Calu3 (cell line): ENCODE data around the gene STK10. TPM values are rescaled to one million over a fixed set of nuclear protein-coding genes. Genes with fewer than 3 reads are reported as not detected.

Source experiments
- BruUV-seq: library from RNA; stranded (reverse); fragments of 400-500 nt; replicated peaks from 2 replicates; lab custom pipeline; 2021; lab: Mats Ljungman, UMichigan
- CTCF ChIA-PET: fragments of 300-600 bp; sonication (Branson Sonifier 250); formaldehyde crosslinking; loops from one replicate; lab custom pipeline; 2022; ENCODE audit warnings: antibody characterized with exemption; lab: Charles Lee
- DNase-seq: peaks from one replicate; pipeline ENCODE4 v3.0.0; 2022
- H3K27ac Mint-ChIP-seq: one replicate; pipeline ENCODE4 v1.8.0; 2022; ENCODE audit warnings: mixed read lengths; ENCODE audit not compliant: unreplicated experiment
- H3K27me3 Mint-ChIP-seq: one replicate; pipeline ENCODE4 v1.8.0; 2022; ENCODE audit warnings: mixed read lengths; ENCODE audit not compliant: unreplicated experiment
- H3K36me3 Mint-ChIP-seq: one replicate; pipeline ENCODE4 v1.8.0; 2022; ENCODE audit warnings: mild to moderate bottlenecking, moderate library complexity, mixed read lengths; ENCODE audit not compliant: insufficient read depth, unreplicated experiment
- H3K4me1 Mint-ChIP-seq: one replicate; pipeline ENCODE4 v1.8.0; 2022; ENCODE audit warnings: mild to moderate bottlenecking, low read depth, mixed read lengths; ENCODE audit not compliant: unreplicated experiment
- H3K4me3 Mint-ChIP-seq: one replicate; pipeline ENCODE4 v1.8.0; 2022; ENCODE audit warnings: mild to moderate bottlenecking, low read depth, moderate library complexity, mixed read lengths; ENCODE audit not compliant: unreplicated experiment
- H3K9me3 Mint-ChIP-seq: one replicate; pipeline ENCODE4 v1.8.0; 2022; ENCODE audit warnings: low read depth, mixed read lengths; ENCODE audit not compliant: unreplicated experiment
- intact Hi-C: fragments of 100-400 bp; cut with micrococcal nuclease; formaldehyde crosslinking; loops from one replicate; pipeline ENCODE4 v1.10.0; 2022; ENCODE audit not compliant: unreplicated experiment
- total RNA-seq: library from RNA; stranded (reverse); gene quantifications from 2 replicates; pipeline ENCODE4 v1.2.3, GENCODE V29; 2022
- TF ChIP-seq, protein P1 (sequence below): fragments of 200-600 bp; IDR thresholded peaks from one replicate; pipeline ENCODE4 v1.8.0; 2022; ENCODE audit warnings: antibody characterized with exemption; ENCODE audit not compliant: unreplicated experiment

The STK10 gene
- total RNA-seq, 1 experiment from 2014 or later, result 27.4 TPM

DNA sequence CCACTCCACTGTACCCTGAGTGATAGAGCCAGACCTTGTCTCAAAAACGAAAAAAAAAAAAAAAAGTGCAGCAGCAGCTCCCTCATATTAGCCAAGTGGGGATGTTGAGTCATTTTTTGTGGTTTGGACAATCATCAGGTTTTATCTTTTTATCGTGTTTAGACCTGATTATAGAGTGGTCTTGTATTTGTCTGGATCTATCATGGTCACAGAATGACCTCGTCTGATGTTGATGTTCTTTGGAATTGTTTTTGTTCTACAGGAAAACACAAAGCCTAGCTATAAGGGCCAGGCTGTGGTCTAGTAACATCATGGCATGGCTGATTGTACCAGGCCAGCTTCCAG is 179.9 kb downstream of the STK10 start:
- TF ChIP-seq, protein P1, sequence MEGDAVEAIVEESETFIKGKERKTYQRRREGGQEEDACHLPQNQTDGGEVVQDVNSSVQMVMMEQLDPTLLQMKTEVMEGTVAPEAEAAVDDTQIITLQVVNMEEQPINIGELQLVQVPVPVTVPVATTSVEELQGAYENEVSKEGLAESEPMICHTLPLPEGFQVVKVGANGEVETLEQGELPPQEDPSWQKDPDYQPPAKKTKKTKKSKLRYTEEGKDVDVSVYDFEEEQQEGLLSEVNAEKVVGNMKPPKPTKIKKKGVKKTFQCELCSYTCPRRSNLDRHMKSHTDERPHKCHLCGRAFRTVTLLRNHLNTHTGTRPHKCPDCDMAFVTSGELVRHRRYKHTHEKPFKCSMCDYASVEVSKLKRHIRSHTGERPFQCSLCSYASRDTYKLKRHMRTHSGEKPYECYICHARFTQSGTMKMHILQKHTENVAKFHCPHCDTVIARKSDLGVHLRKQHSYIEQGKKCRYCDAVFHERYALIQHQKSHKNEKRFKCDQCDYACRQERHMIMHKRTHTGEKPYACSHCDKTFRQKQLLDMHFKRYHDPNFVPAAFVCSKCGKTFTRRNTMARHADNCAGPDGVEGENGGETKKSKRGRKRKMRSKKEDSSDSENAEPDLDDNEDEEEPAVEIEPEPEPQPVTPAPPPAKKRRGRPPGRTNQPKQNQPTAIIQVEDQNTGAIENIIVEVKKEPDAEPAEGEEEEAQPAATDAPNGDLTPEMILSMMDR, result no peak
- CTCF ChIA-PET, result interaction anchor here (0.6 to 3.9 kb wide), 6 partner anchors 12 to 590 kb away, joined by 3 to 35 read pairs (median 4); partner anchors contain the start of gene STK10
- H3K36me3 Mint-ChIP-seq, result peaks cover 40% of the 10 kb centered on the region
- peak overlapping the region; percentile 97 for H3K4me3 Mint-ChIP-seq
- H3K27ac Mint-ChIP-seq, result peak overlapping the region; percentile 98
- no TSS peak for BruUV-seq
- DNase-seq, result no peak
- intact Hi-C loops, result loop anchor here (10.0 kb wide), 1 partner anchor 613 kb away; no protein-coding TSS in a partner anchor
- peaks cover 49% of the 10 kb centered on the region for H3K4me1 Mint-ChIP-seq
- H3K9me3 Mint-ChIP-seq, result no peaks in the 10 kb centered on the region
- H3K27me3 Mint-ChIP-seq, result no peaks in the 10 kb centered on the region

DNA sequence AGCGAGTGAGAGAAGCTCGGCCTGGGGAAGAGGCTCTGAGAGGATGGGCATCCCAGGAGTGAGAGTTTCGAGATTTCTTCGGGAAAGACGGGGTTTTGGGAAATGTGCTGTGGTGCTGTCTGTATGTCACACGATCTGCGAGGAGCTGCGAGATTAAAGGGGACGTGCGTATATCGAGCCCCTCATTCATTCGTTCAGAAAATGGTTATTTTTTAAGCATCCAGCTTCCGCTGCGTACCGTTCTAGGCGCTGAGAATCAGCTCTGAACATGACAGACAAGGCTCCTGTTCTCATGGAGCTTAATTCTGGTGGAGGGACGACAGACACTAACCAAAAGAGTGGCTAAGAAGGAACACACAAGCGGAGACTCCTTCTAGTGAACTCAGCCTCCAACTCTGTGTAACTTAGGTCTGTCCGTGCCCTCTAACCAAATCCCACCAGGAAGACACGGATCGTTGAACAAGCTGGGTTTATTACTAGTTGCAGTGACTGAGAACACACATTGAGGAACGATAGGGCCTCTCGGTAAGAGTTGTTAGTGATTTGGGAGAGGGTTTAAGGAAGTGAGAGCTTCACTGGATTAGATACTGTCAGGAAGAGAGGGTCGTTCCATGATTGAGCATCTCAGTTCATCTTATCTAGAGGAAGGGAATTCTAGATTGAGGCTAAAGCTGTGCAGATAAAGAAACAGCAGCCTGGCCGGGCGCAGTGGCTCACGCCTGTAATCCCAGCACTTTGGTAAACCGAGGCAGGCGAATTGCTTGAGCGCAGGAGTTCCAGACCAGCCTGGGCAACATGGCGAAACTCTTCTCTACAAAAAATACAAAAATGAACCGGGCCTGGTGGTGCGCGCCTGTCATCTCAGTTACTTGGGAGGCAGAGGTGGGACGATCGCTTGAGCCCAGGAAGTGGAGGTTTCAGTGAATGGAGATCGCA is 180.6 kb downstream of the STK10 start:
- Mint-ChIP-seq H3K4me1 (peaks cover 55% of the 10 kb centered on the region), H3K27ac (peak overlapping the region; percentile 98), H3K27me3 (no peaks in the 10 kb centered on the region), H3K4me3 (peak overlapping the region; percentile 97), H3K9me3 (no peaks in the 10 kb centered on the region), H3K36me3 (peaks cover 41% of the 10 kb centered on the region)
- TF ChIP-seq, protein P1, result no peak
- TSS peak; percentile 87 for BruUV-seq
- intact Hi-C loops, result loop anchor here (10.0 kb wide), 1 partner anchor 613 kb away; no protein-coding TSS in a partner anchor
- DNase-seq, result no peak
- CTCF ChIA-PET, result interaction anchor here (0.6 to 3.9 kb wide), 13 partner anchors 10 to 627 kb away, joined by 3 to 35 read pairs (median 5); partner anchors contain the start of genes STK10 and UBTD2

DNA sequence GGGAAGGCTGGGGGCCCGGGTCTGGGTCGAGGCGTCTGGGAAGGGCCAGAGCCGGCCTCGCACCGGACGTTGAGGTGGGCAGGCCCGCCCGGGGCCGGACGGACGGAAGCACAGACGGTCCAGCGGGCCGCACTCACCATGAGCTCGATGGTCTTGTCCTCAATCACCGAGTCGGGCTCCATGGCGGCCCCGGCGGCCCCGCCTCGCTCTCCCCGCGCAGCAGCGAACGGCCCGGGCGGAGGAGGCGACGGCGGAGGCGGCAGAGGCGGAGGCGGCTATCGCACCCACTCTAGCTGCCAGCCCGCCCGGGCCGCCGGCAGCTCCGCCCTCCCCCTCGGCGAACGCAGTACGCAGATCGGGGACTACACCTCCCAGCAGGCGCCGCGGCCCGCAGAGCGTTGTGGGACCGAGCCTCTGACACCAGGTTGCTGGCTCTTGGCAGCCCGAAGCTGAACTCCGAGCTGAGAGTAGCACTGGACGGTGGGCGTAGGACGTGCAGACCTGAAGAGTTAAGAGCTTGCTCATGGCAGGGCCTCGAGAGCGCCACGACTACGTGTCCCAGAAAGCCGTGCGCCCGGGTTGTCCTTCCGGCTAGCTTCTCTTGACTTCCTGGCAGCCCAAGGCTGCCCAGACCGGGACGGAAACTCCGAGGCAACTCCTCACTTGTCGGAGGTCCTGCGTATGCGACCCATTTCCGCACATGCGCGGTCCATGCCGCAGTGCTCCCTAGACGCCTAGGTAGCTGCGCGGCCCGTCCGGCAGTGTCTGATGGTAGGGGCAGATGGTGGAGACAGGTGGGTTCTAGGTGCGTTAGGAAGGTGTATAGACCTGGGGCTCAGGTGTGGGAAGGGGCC is 181.5 kb downstream of the STK10 start, which contains the start of gene FBXW11:
FBXW11 (minus strand) TSS at position 318 of the 854 bp plus-strand sequence; CDS start at position 182, 136 bp downstream.
- Mint-ChIP-seq H3K36me3 (peaks cover 41% of the 10 kb centered on the region), H3K27me3 (no peaks in the 10 kb centered on the region), H3K27ac (peak within 1 kb of the TSS; percentile 98), H3K4me3 (peak within 1 kb of the TSS; percentile 97), H3K4me1 (peaks cover 64% of the 10 kb centered on the region), H3K9me3 (no peaks in the 10 kb centered on the region)
- DNase-seq, result peak; percentile 97
- CTCF ChIA-PET, result interaction anchor here (0.6 to 3.9 kb wide), 18 partner anchors 10 to 927 kb away, joined by 3 to 35 read pairs (median 3); partner anchors contain the start of genes STK10 and UBTD2
- intact Hi-C loops, result loop anchor here (10.0 kb wide), 1 partner anchor 612 kb away; no protein-coding TSS in a partner anchor
- no TSS peak for BruUV-seq
- TF ChIP-seq, protein P1, result no peak
